NCI-H2196 (cell line): ENCODE data around the gene PTPRN2.
"Not testable (repeated sequence)": the region's sequence is repeated elsewhere in the genome, so short reads cannot be mapped to it uniquely, and the experiment has no call there.

Experiments used
- DNase-seq: peaks from one replicate; lab custom pipeline; 2025; ENCODE audit not compliant: unreplicated experiment; lab: John Stamatoyannopoulos, UW

Gene PTPRN2

GRCh38 chr7:157946398-157947060 lies 641.1 kb downstream of the PTPRN2 start:
- no peak for DNase-seq

- no peak for DNase-seq
Observed at GRCh38 chr7:157945401-157945800, 642.2 kb downstream of the PTPRN2 start.

GRCh38 chr7:157944734-157945291 lies 642.8 kb downstream of the PTPRN2 start:
- DNase-seq: no peak

GRCh38 chr7:157944051-157944450 lies 643.6 kb downstream of the PTPRN2 start:
- no peak for DNase-seq

GRCh38 chr7:157943561-157943960 lies 644.1 kb downstream of the PTPRN2 start:
- DNase-seq: no peak

GRCh38 chr7:157941210-157941609 lies 646.4 kb downstream of the PTPRN2 start:
- DNase-seq: no peak

- no peak for DNase-seq
Observed at GRCh38 chr7:157940497-157940896, 647.1 kb downstream of the PTPRN2 start.

GRCh38 chr7:157938211-157938610 lies 649.4 kb downstream of the PTPRN2 start:
- DNase-seq: no peak

GRCh38 chr7:157937406-157937805 lies 650.2 kb downstream of the PTPRN2 start:
- DNase-seq: no peak

- no peak for DNase-seq
Observed at GRCh38 chr7:157936976-157937375, 650.6 kb downstream of the PTPRN2 start.

- not testable (repeated sequence) for DNase-seq
Observed at GRCh38 chr7:157935721-157936120, 651.9 kb downstream of the PTPRN2 start.

GRCh38 chr7:157933219-157934155 lies 654.1 kb downstream of the PTPRN2 start:
- DNase-seq: not testable (repeated sequence)

- DNase-seq: no peak
Observed at GRCh38 chr7:157932498-157933218, 655.0 kb downstream of the PTPRN2 start.

- no peak for DNase-seq
Observed at GRCh38 chr7:157930926-157931466, 656.6 kb downstream of the PTPRN2 start.

- DNase-seq: no peak
Observed at GRCh38 chr7:157930441-157930840, 657.2 kb downstream of the PTPRN2 start.

- no peak for DNase-seq
Observed at GRCh38 chr7:157929671-157930070, 658.0 kb downstream of the PTPRN2 start.

GRCh38 chr7:157928808-157929425 lies 658.7 kb downstream of the PTPRN2 start:
- no peak for DNase-seq

GRCh38 chr7:157928171-157928794 lies 659.3 kb downstream of the PTPRN2 start:
- DNase-seq: no peak

GRCh38 chr7:157927313-157927925 lies 660.2 kb downstream of the PTPRN2 start:
- no peak for DNase-seq
